Measurements from ENCODE around the gene ZNF684.
"Not testable (repeated sequence)": the region's sequence is repeated elsewhere in the genome, so short reads cannot be mapped to it uniquely, and the experiment has no call there.

The ZNF684 gene

GRCh38 chr1:40531381-40532061 is at the start of gene ZNF684:
Gene ZNF684 (plus strand): TSS chr1:40531637. CDS start chr1:40533167, 1,530 bp downstream.
- DNase-seq = peak; percentile 83

GRCh38 chr1:40495315-40495903 is 36.0 kb upstream of the ZNF684 start:
- no peak for DNase-seq

- not testable (repeated sequence) for DNase-seq
Observed at GRCh38 chr1:40502651-40503050, 28.8 kb upstream of the ZNF684 start.

DNA sequence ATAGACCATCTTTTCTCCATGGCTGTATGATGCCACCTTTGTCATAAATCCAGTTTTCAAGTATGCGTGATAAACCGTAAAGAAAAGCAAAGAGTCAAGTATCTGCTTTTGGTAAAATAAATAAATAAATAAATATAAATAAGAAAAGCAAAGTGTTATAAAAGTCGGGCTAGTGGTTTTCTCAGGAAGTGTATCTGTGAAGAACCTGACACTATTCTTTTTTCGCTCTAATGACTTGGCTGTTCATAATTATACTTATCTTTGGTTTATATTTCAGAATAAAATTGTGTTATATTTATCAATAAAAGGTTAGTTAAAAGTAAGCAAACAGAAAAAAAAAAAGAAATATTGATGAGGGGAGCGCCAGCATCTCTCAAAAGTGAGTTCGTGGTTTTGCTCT is 23.5 kb upstream of the ZNF684 start:
- no peak for DNase-seq

GRCh38 chr1:40508375-40509341 is 22.8 kb upstream of the ZNF684 start, which contains the start of gene EXO5:
Gene EXO5 (plus strand): TSS chr1:40508767. CDS start chr1:40514545, 5,778 bp downstream.
- DNase-seq = peak; percentile 78

DNA sequence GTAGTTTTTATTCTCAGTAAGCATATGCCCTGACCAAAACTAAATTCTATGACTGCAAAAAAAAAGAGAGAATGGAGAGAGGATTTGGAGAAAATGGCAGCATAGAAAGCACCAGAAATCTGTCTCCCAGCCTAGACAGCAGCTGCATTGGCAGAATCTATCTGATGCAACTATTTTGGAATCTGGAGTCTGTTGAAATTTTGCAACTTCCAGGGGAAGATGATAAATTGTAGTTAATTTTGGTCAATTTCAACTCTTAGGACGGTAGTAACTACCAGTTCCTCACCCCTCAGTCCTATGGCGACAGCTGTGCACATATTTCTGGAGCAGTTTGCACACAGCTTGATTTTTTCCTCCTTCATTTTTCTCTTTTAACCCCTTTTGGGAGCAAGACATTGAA is 11.9 kb upstream of the ZNF684 start:
- no peak for DNase-seq

DNA sequence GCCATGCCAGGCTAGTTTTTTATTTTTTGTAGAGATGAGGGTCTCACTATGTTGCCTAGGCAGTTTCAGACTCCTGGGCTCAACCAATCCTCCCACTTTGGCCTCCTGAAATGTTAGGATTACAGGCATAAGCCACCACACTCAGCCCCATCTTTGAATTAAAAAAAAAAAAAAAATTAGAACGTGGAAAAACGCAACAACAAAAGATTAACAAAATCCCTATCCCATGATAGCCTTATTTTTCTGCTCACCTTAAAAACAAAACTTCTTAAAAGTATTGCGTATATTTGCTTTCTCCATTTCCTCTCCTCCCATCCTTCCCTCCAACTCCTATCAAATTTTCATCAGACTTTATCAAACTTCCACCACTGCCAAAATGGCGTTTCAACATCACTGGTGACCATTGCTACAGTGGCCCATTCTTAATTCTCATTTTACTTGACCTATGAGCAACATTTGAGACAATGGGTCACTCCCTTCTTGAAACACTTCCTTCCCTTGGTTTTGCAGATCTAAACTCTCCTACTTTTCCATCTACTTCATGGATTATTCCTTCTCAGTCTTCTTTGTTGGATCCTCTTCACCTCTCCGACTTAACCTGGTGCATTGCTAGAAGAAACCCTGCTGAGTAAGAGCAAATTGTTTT is 579 bp upstream of the ZNF684 start:
- peak; percentile 0 for DNase-seq

DNA sequence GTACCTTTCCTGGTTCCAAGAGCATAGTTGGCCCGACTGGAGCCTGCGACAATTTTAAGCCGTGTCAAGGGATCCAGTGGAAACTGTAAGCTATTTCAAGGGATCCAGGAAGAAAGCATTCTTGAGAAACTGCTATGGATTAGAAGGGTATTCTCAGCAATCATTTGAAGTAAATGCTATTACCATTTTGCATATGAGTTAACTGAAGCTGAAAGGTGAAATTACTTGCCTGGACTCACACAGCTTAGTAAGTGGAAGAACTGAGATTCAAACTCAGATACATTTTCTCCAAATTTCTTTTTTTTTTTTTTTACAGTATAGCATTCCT is 589 bp downstream of the ZNF684 start:
- no peak for DNase-seq

DNA sequence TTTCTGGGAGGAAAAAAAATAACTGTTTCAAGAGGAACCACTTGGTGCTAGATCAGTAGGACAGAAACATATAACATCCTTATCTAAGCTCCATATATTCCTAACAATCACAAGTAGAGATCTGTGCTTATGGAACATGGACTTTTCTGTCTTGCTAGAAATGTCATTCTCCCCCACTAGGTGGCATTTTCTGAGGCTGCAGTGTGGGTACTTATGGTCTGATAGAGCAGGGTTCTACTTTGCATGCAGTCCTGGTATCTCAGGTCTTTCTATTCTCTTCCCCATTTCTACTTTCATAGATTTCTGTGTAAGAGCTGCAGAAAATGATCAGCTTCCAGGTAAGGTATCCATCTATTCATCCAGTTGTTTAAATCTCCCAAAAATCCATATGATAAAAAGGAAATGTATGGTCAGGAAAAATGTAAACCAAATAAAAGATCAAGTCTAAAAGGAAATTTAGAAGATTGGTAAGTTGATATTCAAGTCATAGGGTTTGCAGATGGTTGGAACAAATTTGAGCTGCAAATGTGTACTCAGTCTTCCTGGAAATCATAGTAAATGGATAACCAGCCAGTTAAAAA is 1.5 kb downstream of the ZNF684 start:
- peak; percentile 47 for DNase-seq

GRCh38 chr1:40534589-40534988 is 3.2 kb downstream of the ZNF684 start:
- no peak for DNase-seq

DNA sequence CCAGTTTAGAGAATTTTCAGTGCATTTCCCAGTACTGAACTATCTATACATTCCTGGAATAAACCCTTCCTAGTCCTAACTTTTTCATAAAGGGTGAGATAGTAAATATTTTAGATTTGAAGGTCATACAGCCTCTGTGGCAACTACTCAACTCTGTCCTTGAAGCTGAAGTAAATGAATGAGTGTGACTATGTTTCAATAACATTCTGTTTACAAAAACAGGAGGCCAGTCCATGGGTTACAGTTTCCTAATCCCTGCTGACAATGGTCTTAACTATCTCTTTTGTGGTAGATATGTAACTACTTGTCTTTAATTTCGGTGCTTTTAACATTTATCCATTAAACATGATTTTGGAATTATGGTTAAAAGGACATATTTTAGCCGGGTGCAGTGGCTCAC is 4.3 kb downstream of the ZNF684 start:
- DNase-seq = no peak

GRCh38 chr1:40539338-40539737 is 7.9 kb downstream of the ZNF684 start:
- DNase-seq = no peak

DNA sequence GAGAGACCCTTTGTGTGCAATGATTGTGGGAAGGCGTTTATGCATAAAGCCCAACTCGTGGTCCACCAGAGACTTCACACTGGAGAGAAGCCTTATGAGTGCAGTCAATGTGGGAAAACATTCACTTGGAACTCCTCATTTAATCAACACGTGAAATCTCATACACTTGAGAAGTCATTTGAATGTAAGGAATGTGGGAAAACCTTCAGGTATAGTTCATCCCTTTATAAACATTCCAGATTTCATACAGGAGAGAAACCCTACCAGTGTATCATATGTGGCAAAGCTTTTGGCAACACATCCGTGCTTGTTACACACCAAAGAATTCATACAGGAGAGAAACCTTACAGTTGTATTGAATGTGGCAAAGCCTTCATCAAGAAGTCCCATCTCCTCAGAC is 15.5 kb downstream of the ZNF684 start:
- DNase-seq = no peak

DNA sequence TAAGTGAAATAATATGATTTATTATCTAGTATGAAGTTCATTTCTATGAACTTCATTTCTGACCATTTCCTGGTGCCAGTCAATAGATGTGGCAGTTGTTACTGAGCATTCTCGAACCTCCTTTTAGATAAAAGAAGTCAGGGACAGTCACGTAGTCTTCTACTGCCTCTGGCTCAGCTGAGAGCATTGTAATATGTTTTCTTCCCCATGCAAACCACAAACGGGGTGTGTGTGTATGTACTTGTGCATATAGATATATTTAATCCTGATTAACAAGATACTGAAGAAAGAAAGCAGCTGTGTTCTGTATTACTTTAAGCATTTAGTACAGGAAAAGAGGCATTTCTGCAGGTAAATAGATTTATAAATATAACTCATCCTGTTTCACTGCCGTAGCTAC is 21.6 kb downstream of the ZNF684 start:
- no peak for DNase-seq

GRCh38 chr1:40554807-40555206 is 23.4 kb downstream of the ZNF684 start:
- not testable (repeated sequence) for DNase-seq

DNA sequence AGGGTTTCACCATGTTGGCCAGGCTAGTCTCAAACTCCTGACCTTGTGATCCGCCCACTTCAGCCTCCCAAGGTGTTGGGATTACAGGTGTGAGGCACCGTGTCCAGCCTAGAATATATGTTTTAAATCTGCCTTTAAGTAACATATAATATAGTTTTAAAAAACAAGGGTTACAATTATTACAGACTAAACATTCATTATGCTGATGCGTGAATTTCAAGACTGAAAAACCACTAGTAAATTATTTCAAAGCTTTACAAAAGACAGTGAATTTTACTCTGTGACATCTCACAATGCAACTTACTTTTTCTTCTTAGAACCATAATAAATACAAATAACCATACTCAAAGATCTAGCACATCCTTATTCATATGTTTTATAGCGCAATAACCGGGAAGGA is 24.7 kb downstream of the ZNF684 start:
- no peak for DNase-seq

DNA sequence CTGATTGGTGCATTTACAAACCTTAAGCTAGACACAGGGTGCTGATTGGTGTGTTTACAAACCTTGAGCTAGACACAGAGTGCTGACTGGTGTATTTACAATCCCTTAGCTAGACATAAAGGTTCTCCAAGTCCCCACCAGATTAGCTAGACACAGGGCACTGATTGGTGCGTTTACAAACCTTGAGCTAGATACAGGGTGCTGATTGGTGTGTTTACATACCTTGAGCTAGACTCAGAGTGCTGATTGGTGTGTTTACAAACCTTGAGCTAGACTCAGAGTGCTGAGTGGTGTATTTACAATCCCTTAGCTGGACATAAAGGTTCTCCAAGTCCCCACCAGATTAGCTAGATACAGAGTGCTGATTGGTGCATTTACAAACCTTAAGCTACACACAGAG is 26.8 kb downstream of the ZNF684 start:
- DNase-seq = not testable (repeated sequence)

DNA sequence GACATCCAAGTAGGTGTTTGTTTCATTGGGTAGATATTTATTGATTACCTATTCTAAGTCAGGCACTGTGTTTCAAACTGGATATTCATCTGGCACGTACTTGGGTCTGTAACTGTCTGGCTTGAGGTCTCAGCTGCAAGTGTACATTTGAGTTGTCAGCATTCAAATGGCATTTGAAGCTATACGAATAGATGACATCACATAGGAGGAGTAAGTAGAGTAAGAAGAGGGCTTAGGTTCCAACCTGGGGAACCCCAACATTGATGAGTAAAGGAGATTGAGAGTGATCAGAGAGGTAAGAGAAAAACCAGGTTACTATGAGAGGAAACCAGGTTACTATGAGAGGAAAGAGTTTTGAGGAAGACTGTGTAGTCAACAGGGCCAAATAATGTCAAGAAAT is 30.7 kb downstream of the ZNF684 start:
- no peak for DNase-seq

DNA sequence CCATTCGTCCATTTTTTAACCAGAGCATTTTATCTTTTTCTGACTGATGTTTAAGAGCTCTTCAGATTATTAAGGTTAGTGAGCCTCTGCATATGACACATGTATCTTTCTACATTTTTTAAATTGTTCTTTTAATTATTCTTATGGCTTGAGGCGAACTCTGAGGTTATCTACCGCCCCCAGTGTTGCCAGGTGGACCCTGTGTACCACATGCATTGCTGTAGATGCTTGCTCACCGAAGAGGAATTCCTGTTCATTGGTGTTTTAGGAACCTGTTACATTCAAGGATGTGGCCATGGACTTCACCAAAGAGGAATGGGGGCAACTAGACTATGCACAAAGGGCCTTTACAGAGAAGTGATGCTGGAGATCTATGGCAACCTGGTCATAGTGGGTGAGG is 31.8 kb downstream of the ZNF684 start:
- no peak for DNase-seq

DNA sequence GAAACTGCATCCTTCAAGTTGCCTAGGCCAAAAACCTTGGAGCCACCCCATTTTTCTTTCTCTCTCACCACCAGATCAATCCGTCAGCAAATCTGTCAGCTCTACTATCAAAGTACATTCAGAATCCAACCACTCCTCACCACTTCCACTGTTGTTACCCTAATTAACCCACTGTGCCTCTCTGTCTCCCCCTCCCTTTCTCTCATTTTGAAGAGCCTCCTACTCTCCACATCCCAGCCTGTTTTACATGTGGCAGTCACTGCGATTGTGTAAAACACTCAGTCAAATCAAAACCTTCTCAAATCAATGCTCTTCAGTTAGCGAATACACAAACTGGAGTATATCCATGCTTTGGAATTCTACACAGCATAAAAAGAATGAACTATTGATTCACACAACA is 33.1 kb downstream of the ZNF684 start:
- no peak for DNase-seq

DNA sequence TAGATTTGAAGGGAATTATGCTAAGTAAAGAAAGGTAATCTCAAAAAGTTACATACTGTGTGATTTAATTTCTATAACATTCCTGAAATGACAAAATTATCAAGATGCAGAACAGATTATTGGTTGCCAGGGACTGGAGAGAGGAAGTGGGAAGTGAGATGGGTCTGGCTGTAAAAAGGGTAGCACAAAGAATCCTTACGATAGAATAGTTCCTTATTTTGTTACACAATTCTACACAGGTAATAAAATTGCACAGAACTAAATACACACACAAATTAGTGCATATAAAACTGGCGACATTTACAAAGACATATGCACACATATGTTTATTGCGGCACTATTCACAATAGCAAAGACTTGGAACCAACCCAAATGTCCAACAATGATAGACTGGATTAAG is 33.5 kb downstream of the ZNF684 start:
- DNase-seq = no peak

- DNase-seq = no peak
Observed at GRCh38 chr1:40567825-40568224, 36.4 kb downstream of the ZNF684 start.

GRCh38 chr1:40574805-40575204 is 43.4 kb downstream of the ZNF684 start:
- not testable (repeated sequence) for DNase-seq

Data from COR-L47 (cell line).